Embryonic facial prominence (tissue), 1 donor: ENCODE results near the gene XPC.
"Not testable (repeated sequence)": the region's sequence is repeated elsewhere in the genome, so short reads cannot be mapped to it uniquely, and the experiment has no call there.

Experiments used
- DNase-seq: peaks from one replicate; pipeline ENCODE4 v3.0.0-alpha.2; 2016; ENCODE audit errors: extremely low spot score

Gene XPC

GRCh38 chr3:14133188-14133800 lies 45.1 kb downstream of the XPC start:
- DNase-seq: no peak

GRCh38 chr3:14132689-14133088 lies 45.7 kb downstream of the XPC start:
- no peak for DNase-seq

DNA sequence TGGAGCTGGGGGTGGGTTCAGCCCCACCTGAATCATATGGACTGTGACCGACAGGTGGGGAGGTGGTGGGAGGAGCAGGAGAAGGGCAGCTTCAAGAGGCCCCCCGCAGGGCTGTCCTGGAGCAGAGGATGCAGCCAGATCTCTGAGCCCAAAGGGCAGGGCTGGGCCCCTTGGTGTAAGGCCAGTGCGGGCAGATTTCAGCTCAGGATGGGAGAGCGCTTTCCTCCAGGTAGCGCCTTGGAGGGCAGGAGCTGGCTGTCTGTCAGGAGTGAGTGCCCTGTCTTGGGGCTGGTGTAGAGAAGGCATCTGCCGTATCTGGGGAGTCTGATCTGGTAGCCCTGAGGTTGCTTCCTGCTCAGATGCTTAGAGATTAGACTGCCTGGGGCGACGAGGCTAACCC lies 46.3 kb downstream of the XPC start:
- DNase-seq: no peak

- no peak for DNase-seq
These were observed 47.3 kb downstream of the XPC start for GRCh38 chr3:14131134-14131533.

DNA sequence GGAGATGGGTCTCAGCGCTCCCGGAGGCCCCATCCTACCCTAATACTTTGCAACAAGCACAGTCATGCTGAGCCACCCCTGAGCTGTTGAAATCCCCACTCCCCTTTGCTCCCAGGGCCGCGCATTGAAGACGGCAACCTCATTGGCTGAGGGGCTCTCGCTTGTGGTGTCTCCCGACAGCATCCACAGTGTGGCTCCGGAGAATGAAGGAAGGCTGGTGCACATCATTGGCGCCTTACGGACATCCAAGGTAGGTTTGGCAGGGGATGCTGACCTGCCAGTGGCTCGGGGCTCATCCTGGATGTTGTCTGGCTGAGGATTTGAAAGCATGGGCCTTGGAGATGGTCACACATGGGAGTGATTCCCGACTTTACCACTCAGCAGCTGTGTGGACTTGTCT lies 47.7 kb downstream of the XPC start:
- no peak for DNase-seq

- DNase-seq: no peak
These were observed 48.2 kb downstream of the XPC start for GRCh38 chr3:14130230-14130629.

DNA sequence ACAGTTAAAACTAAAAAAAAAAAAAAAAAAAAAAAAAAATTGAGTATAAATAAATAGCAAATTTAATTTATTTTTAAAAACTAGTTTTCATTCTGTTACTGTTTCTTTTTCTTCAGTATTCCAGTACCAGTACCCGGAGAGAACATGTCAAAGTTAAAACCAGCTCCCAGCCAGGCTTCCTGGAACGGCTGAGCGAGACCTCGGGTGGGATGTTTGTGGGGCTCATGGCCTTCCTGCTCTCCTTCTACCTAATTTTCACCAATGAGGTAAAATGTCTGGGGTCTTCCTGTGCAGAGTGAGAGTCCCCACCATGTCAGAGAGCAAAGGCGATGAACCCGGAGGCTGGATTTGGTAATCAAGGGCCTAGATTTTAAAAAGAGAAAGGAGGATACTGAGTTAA lies 49.1 kb downstream of the XPC start:
- no peak for DNase-seq

DNA sequence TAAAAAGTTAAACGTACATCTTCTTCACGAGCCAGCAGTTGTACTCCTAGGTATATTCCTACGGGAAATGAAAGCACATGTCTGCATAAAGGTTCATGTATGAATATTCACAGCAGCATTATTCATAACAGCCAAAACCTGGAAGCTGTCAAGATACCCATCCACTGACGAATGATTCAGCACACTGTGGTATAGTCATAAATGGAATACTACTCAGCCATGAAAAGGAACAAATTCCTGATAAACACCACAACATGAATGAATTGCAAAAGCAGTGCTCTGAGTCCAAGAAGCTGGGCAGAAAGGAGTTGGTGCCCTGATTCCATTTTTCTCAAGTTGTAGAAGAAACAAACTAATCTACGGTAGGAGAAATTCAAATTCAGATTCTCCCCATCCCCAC lies 49.7 kb downstream of the XPC start:
- DNase-seq: no peak

- no peak for DNase-seq
These were observed 50.8 kb downstream of the XPC start for GRCh38 chr3:14127516-14128161.

GRCh38 chr3:14126887-14127505 lies 51.4 kb downstream of the XPC start:
- no peak for DNase-seq

DNA sequence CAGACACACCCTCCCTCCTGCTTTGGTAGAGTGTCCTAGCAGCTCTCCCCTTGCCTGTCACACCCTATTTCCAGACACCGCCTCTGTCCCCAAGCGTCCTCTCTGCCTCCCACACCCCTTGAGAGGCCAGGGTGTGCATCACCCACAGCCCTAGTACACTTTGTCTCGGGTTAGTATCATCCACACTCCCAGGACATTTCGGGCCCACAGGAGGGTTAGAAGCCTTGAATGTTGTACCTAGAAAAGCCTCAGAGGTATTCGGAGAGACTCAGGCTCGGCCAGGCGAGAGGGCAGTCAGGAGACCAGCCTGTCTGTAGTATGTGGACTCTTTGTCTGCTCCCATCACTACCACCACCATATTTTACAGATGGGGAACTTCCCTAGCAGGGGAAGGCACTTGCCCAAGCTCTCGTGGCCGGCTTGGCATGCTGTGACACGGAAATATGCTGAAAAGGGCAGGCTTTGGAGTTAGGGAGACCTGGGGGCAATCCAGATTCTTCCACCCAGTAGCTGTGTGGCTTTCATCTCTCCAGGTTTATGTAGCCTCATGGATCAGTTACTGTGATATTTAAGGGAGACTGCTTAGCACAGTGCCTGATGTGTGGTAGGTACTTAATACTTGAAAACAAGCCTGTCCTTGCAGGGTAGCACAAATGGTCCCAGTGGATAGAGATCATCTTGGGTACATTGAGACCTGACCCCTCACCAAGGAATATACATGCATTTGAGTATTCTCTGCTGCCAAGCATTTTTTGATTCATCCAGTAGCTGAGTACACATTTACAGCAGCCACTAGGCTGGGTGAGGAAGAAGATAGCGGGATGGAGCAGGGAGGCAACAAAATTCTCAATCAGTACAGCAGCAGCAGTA lies 52.1 kb downstream of the XPC start:
- no peak for DNase-seq

GRCh38 chr3:14125193-14126016 lies 53.0 kb downstream of the XPC start:
- DNase-seq: no peak

- DNase-seq: peak; percentile 99
These were observed 53.7 kb downstream of the XPC start, which contains the start of the genes CHCHD4 and TMEM43 for GRCh38 chr3:14124615-14125192. CHCHD4 (minus strand) TSS chr3:14124870; CDS start chr3:14124676, 194 bp downstream. TMEM43 (plus strand) TSS chr3:14125052; CDS start chr3:14125194, 142 bp downstream.

- DNase-seq: no peak
These were observed 54.2 kb downstream of the XPC start for GRCh38 chr3:14124223-14124614.

DNA sequence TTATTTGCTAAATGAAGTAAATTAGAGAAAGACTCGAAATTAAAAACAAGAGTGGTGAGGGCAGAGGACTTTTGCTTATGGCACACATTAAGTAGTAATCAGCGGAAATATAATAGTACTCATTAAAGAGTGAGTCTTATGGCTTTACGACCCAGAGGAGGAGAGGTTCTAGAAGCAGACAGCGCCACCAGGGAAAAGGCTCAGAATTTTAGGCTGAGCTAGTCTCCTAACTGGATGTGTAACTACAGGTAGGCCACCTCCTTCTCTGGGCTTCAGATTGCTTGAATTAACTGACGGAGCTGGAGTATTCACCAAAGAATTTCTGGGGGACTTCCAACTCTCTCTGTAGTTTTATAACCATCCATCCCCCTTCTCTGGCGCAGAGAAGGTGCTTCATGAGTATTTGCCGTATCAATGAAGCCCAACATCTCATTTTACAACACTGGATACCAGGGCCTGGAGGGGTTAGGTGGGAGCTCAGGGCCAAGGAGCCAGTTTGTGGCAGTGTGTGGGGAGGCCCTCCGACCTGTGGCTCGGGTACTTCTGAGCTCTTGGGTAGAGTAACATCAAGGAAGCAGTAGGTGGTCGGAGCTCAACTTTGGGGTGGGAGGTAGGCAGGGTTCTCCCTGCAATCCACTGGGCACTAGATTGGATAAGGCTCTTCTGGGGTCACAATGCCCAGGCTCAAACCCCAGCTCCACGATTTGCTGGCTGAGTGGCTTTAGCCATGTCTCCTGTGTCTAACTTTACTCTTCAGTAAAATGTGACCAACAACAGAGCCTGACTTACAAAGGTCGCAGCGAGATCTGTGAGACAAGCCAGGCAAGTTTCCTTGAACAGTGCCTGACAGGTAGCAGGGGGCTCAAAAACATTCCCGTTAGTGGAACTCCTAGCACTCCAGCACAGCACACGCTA lies 54.8 kb downstream of the XPC start:
- DNase-seq: no peak

GRCh38 chr3:14122301-14122700 lies 56.1 kb downstream of the XPC start:
- DNase-seq: no peak

DNA sequence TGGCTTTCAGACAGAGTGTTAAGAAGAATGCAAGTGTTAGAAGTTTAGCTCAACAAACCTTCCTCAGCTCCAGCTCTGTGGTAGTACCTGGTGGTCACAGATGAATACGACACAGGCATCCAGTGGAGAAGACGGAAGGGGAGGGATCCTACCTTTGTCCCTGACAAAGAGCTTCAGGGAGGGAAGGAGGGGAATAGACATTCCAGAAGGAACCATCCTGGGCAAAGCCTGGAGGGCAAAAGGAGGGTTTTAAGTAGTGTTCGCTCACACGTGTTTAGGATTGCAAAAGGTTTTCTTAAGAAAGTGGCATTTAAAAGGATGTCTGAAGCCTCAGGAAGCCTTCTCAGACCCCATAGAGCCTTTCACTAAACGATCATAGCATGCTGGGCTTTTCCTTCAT lies 56.5 kb downstream of the XPC start:
- DNase-seq: no peak

DNA sequence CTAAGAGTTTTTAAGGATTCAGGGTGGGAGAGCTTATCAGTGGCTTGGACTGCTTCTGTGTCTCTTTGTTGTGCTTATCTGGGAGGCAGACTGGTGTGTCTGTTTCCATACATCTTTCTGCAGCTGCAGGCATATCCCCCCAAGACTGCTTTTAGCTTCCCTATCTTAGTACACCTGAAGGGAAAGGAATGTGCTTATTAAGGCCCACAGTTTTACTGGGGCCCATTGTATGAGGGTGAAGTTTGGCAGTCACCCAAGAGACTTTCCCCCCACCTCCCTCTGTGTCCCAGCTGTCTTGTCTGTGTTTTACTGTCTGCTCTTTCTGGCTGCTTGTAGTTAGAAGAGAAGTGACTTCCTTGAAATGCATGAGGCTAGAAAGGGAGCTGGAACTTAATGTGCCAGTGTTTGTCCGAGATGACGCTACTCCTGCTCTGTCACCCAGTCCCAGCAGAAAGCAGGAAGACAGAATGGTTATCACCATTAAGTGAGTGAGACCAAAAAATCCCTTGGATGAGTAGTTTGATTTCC lies 57.4 kb downstream of the XPC start:
- DNase-seq: not testable (repeated sequence)

DNA sequence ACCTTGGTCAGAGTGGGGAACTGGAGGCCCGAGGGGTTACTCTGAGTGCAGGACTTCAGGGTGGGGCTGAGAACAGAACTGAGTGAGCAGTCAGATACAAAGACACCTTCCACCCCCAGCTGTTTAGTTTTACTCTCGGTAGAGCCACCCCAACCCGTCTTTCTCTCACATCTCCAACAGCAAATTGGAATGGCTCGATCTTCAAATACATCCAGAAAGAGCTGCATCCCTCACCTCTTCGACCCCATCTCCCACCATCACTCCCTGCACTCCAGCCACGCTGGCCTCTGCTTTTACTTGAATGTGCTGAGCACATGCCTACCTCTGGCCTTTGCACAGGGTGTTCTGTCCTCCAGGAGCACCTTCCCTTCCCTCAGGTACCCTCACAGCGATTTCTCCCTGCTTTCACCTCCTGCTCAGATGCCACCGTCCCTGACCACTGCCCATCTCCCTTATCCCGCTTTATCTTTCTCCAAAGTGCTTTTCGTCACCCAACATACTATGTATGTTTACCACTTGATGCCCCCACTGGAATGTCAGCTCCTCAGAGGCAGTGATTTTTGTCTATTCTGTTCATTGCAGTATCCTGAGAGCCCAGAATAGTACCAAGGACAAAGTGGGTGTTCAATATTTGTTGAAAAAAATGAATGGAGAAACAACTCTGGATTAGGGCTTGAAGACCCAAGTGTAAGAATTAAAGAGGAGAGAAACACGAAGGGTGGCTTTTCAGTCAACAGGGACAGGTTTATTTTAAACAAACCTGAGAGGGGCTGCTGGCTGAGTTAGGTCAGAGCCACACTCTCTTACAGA lies 58.1 kb downstream of the XPC start:
- no peak for DNase-seq
